Stimulated activated CD8-positive, alpha-beta memory T cell treated with anti-CD3 and anti-CD28 coated beads, Interleukin-12 subunit alpha, Interleukin-12 subunit beta, amount 100 ng/mL, for 1 hour (primary cell): ENCODE measurements around the gene AGAP1.
"Not testable (repeated sequence)": the region's sequence is repeated elsewhere in the genome, so short reads cannot be mapped to it uniquely, and the experiment has no call there.

ENCODE experiments used
- DNase-seq: peaks from one replicate; pipeline ENCODE4 v3.0.0-alpha.2; 2020; ENCODE audit warnings: low read depth

Gene AGAP1

GRCh38 chr2:236073867-236074655 lies 580.2 kb downstream of the AGAP1 start:
- no peak for DNase-seq

- no peak for DNase-seq
Observed at GRCh38 chr2:236075802-236076201, 582.0 kb downstream of the AGAP1 start.

- no peak for DNase-seq
Observed at GRCh38 chr2:236078297-236079255, 584.7 kb downstream of the AGAP1 start.

- DNase-seq, result no peak
Observed at GRCh38 chr2:236080412-236080811, 586.6 kb downstream of the AGAP1 start.

- no peak for DNase-seq
Observed at GRCh38 chr2:236081171-236081570, 587.3 kb downstream of the AGAP1 start.

GRCh38 chr2:236082061-236082460 lies 588.2 kb downstream of the AGAP1 start:
- DNase-seq, result no peak

- DNase-seq, result no peak
Observed at GRCh38 chr2:236083934-236084333, 590.1 kb downstream of the AGAP1 start.

GRCh38 chr2:236085211-236085610 lies 591.4 kb downstream of the AGAP1 start:
- DNase-seq, result no peak

GRCh38 chr2:236085647-236086046 lies 591.8 kb downstream of the AGAP1 start:
- no peak for DNase-seq

- no peak for DNase-seq
Observed at GRCh38 chr2:236086403-236086970, 592.6 kb downstream of the AGAP1 start.

GRCh38 chr2:236086971-236087465 lies 593.2 kb downstream of the AGAP1 start:
- no peak for DNase-seq

- no peak for DNase-seq
Observed at GRCh38 chr2:236088368-236089057, 594.7 kb downstream of the AGAP1 start.

- DNase-seq, result no peak
Observed at GRCh38 chr2:236089271-236090026, 595.6 kb downstream of the AGAP1 start.

GRCh38 chr2:236090027-236090382 lies 596.2 kb downstream of the AGAP1 start:
- DNase-seq, result no peak

GRCh38 chr2:236090826-236091225 lies 597.0 kb downstream of the AGAP1 start:
- not testable (repeated sequence) for DNase-seq

GRCh38 chr2:236092714-236093113 lies 598.9 kb downstream of the AGAP1 start:
- DNase-seq, result no peak

GRCh38 chr2:236093134-236093533 lies 599.3 kb downstream of the AGAP1 start:
- no peak for DNase-seq

GRCh38 chr2:236095504-236095903 lies 601.7 kb downstream of the AGAP1 start:
- no peak for DNase-seq

- DNase-seq, result no peak
Observed at GRCh38 chr2:236101311-236101950, 607.6 kb downstream of the AGAP1 start.

- DNase-seq, result no peak
Observed at GRCh38 chr2:236102971-236103370, 609.1 kb downstream of the AGAP1 start.

GRCh38 chr2:236103981-236104380 lies 610.1 kb downstream of the AGAP1 start:
- DNase-seq, result no peak
